RKO (cell line): ENCODE measurements around the gene DAGLA.
A peak's percentile ranks its signal among the peaks of the same experiment; 100 is the strongest.

ENCODE experiments used
- DNase-seq: peaks from one replicate; pipeline ENCODE4 v3.0.0-alpha.2; 2016; ENCODE audit warnings: low spot score

DAGLA gene

DNA sequence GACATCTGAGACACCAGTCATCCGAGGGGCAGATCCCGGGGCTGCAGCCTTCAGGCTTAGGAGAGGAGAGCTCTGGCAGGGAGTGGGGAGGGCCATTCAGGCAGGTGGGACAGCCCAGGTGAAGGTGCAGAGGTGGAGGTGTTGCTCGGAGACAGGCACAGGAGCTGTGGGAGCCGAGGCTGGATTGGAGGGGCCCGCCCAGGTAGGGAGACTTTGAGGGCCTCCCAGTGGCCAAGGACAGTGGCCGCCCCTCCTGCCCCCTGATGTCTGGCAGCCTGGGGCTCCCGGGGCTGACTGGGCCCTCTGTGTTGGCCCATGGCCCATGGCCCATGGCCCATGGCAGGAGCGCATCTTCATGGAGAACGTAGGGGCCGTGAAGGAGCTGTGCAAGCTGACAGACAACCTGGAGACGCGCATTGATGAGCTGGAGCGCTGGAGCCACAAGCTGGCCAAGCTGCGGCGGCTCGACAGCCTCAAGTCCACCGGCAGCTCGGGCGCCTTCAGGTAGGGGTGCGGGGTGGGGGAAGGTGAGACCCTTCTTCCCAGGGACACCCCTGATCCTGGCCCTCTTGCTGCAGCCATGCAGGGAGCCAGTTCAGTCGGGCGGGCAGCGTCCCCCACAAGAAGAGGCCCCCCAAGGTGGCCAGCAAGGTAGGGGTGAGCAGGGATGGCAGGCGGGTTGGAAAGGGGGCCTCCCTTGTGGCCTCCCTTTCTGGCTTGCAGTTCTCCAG is 98.9 kb downstream of the DAGLA start:
- no peak for DNase-seq

DNA sequence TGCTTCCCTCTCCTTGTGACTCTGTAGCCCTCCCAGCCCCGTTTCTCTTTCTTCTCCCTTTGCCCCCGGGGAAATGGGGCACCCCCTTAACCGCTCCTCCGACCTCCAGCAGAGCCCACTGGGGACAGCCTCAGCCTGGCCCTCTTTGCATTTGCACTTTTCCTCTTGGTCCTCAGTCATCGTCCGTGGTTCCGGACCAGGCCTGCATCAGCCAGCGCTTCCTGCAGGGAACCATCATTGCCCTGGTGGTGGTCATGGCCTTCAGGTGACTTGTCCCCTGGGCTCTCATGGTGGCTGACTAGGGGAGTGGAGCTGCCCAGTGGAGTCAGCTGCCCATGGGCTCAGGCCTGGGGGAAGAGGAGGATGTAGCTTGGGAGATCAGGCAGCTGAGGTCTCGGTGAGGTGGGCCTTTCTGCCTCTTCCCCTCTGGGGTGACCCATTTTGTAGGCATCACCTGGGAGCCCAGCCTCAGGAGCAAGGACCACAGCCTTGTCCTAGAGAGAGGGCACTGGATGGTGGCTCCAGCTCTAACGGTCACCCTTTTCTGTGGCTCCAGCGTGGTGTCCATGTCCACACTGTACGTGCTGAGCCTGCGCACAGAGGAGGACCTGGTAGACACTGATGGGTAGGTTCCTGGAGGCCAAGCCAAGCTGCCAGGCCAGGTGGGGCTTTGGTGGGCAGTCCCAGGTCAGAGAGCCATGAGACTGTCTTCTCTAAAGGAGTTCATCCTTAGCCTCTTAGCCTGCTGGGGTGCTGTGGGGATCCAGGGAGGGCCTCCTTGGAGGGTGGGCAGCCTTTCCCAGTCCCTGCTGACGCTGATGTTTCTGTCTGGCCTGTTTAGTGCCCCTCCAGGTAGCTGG is 99.7 kb downstream of the DAGLA start:
- no peak for DNase-seq

DNA sequence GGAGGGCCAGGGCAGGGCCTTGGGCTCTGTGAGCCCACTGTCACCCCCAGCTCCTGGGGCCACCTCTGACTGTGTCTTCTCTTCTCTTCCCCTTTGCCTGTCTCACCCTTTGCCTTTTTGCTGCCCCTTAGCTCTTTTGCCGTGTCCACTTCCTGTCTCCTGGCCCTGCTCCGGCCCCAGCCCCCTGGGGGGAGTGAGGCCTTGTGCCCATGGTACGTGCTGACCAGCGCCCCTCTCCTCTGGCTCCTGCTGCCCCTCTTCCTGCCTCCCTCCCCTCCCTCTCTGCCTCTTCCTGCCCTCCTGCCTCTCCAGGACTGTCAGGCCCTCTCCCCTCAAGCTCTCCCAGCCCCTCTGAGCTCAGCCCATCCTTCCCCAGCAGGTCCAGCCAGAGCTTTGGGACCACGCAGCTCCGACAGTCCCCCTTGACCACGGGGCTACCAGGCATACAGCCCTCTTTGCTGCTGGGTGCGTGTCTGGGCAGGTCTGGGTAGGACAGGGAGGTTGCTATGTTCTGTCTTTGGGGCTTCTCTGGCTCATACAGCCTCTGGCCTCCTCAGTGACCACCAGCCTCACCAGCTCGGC is 100.5 kb downstream of the DAGLA start:
- no peak for DNase-seq

DNA sequence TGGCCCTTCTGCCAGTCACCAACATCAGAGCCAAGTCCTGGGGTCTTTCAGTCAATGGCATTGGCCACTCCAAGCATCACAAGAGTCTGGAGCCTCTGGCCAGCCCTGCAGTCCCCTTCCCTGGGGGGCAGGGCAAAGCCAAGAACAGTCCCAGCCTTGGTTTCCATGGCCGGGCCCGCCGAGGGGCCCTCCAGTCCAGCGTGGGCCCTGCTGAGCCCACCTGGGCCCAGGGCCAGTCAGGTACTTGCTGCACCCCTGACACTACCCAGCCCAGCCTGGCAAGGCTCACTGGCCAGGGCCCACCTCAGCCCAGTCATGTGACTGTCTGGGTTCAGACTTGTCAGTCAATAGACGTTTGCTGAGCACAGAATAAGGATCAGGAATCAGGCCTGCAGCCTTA is 101.4 kb downstream of the DAGLA start:
- no peak for DNase-seq

DNA sequence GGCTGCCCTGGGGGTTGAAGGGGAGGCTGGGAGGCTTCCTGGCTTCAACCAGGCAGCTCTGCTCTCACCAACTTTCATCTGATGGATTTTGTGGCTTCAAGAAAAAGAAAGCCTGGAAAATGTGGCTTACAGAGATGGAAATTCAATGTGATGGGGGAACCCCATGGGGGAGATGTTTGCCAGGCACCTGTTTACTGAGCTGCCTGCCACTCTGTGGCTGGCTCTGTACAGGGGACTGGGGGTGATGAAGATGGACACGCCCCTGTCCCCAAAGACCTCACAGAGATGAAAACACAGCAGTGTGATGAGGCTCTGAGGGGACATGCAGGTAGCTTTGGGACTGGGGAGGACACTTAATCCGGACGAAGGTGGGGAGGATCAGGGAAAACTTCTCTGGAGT is 102.1 kb downstream of the DAGLA start:
- DNase-seq, result no peak

DNA sequence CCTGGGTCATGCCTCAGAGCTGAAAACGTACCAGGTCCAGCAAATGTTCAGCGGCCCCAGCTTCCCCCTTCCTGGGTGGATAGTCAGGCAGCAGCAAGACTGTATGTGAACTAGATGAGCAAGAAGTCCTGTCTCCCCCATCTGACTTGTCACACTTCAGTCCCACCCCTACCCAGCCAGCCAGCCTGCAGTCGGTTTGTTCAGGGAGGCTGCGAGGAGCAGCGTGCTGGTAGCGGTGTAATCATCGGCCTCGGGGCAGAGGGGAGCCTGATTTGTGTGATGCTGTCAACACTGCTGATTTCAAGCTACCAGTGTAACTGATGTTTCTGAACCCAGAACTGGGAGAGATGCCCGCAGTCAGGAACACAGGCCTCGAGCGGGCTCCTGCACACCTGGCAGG is 102.7 kb downstream of the DAGLA start:
- no peak for DNase-seq

DNA sequence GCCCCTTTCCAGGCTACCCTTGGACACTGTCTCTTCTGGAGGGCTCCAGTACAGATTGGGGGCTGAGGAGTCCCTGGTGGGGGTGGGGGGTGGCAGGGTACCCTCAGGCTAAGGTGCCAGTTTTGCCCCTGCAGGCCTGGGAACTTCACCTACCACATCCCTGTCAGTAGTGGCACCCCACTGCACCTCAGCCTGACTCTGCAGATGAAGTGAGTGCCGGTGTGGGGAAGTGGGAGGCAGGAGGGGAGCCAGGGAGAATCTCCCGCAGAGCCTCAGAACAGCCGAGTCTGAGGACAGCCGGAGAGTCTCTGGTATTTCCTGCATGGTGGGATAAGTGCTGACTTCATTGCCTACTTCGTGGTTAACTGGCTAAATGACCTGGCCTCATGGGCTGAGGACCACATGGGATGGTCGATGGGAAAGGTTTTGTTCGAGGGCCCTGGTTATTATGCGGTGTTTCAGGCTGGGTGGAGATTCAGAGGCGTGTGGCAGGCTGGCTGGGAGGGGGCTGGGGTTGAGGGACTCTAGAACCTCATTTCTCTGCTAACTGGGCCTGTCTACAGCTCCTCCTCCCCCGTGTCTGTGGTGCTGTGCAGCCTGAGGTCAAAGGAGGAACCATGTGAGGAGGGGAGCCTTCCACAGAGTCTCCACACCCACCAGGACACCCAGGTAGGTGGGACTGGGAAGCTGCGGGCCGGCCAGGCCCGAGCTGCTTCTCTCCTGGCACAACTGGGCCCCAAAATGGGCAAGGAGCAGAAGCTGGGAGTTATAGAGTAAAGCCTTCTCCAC is 103.7 kb downstream of the DAGLA start:
- no peak for DNase-seq

DNA sequence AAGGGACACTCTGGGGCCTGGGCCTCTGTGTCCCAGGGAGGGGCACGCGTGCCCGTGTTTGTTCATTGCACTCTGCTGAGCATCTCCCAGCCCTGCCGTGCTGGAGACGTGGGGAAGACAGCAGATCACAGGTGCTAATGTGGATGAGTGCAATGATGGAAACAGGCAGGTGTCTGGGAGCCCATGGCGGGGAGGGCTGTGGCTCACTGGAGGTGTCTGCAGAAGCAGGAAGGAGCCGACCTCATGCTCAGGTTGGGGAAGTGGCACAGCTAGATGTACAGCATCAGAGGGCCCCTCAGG is 104.3 kb downstream of the DAGLA start:
- no peak for DNase-seq

DNA sequence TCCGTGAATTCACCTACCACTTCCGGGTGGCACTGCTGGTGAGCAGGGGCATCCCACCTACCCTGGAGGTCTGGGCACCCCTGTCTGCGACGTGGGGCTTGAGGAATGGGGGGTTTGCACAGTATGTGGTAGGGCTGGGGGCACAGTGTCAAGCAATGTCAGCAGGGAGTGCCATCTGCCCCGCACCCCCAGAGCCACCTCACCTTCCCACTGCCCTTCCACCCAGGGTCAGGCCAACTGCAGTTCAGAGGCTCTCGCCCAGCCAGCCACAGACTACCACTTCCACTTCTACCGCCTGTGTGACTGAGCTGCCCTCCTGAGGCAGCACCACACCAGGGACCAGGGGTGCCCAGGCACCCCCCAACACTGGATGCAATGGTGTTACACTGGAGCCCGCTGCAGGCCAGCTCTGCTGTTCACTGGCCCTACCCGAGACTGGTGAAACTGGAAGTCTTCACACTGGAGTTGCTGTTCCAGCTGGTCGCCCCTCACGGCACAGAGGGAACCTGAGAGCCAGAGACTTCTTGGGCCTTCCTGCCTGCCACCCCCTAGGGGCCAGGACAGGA is 105.7 kb downstream of the DAGLA start:
- no peak for DNase-seq

DNA sequence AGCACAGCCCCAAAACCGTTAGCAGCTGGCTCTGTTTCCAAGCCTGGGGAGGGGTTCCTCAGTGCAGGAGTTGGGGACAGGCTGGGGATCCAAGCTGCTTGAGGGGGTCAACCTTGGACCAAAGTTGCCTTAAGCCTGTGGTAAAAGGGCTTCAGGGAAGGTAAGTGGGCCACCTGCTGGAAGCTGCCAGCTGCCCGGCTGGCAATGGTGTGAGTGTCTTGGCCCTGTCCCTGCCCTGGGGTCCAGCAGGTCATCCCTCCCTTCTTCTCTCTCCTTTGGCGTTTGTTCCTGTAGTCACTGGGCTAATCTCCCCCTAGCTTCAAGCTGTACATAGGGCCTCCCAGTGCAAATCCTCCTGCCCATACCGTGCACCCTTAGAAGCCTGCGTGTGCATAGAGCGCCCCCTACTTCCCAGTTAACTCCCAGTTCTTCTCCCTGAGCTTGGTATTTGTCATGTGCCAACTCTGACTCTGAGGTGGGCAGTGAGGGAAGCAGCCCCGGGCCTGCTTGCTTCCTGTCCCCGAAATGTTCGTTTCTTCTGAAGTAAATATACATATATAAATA is 107.8 kb downstream of the DAGLA start:
- no peak for DNase-seq

DNA sequence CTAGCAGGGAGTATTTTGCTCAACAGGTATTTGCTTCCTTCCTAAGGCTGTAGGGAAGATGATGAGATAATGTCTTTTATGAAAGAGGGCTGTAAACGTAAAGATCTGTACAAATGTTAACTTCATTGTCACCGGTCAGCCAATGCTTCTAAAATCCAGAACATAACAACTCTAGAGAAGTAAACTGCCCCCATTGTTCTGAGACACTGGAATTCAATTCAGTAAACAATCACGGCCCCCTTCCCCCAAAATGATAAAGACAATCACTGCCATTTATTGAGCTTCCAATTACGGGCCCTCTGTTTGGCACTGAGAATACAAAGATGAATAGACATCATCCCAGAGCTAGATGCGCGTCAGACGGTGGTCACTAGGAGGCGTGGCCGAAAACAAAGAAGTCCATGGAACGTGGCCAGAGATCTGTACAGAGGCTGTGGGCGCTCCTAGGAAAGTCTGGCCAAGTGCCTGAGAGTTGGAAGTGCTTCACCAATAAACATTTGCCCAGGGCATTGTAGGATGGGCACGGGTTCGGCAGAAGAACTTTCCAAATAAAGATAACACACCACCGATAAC is 111.6 kb downstream of the DAGLA start:
- DNase-seq, result peak; percentile 94

DNA sequence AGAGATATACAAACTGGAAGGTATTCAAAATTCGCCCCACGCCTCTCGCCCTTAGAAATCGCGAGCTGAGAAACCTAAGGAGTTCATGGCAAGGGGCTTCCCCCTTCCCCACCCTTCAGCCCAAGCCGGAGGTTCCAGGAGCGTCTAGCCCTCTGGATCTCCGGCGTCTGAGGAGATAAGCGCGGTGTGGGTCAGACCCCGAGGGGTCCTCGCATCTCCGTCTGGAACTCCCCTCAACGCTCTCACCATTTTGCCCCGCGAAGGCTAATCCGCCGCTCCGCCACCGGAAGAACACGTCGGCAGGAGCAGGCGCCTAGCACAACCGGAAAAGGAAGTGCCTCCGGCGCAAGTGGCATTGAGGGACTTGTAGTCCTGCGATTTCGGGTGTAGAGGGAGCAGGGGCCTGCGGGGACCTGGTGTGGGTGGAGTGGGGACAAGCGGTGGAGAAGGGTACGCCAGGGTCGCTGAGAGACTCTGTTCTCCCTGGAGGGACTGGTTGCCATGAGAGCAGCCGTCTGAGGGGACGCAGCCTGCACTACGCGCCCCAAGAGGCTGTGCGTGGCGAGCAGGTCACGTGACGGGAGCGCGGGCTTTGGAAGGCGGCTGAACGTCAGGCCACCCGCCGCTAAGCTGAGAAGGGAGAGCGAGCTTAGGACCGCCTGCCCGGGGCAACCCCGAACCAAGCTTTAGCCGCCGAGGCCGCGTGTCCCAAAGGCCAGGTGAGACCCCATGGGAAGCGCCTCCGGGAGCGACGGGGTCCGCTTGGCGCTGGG is 112.3 kb downstream of the DAGLA start, which contains the start of the genes FEN1 and TMEM258:
TSS of gene FEN1 (plus strand) at position 602 of the 773 bp plus-strand sequence. CDS start 2,451 bp downstream, outside the sequence.
TSS of gene TMEM258 (minus strand) at position 290 of the 773 bp plus-strand sequence. CDS start at position 249, 41 bp downstream.
- peak; percentile 95 for DNase-seq

DNA sequence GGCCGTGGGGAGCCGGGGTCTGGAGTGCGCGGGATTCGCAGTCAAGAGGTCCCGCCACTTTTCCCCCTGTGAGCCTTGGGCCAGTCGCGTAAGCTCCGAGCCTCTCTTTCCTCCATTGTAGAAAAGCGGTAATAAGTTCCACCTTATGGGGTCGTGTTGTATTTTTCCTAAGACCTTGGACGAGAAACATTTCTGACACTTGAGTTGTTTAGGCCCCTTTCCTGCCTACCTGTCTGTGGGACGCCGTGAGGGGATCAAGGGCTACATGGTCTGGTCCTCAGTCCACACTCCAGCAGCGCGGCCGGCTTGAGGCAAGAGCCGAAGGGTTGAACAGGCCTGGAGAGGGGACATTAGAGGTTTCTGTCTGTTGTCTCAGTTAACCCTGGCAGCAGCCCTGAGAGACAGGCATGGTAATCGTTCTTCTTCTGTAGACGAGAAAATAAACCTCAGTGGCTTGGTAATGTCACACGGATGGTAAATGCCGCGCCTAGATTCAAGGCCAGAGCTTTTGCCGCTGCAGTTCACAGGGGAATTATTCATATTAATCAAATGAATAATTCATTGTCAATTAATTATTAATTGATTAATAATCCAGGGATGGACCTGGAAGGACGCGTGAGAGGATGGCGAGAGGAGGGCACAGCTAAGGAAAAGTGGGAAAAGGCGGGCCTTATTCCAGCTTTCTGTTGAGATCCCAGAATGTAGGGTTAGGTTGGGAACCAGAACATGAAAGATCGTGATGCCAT is 113.1 kb downstream of the DAGLA start:
- DNase-seq, result no peak

DNA sequence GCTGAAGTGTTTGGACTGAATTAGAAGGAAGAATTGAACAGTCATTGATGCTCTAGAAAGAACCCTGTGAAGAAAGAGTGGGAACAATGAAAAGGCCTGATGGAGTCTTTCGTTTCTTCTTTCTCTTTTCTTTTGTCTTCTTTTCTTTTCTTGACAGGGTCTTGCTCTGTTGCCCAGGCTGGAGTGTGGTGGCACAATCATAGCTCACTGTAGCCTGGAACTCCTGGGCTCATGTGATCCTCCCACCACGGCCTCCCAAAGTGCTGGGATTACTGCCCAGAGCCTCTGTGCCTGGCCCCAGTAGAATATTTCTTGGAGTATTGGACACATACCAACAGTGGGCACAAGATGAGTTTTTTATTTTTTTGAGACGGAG is 113.6 kb downstream of the DAGLA start:
- DNase-seq, result no peak

DNA sequence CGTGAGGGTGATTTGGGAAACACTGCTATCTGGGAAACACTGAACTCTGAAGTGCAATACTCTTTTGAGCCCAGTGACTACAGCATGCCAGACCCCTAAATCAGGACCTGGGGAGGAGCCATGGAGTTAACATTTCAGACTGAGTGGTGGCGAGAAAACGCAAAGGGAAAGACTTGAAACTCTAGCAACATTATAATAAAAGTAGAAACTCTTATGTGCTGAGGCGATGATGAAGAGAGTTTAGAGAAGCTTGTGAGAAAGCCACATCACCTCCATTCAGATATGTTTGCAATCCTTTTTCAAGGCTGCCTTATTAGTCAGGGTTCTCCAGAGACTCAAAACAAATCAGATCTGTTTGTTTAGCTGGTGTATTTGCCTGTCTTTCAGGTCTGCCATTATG is 114.4 kb downstream of the DAGLA start:
- DNase-seq, result no peak

DNA sequence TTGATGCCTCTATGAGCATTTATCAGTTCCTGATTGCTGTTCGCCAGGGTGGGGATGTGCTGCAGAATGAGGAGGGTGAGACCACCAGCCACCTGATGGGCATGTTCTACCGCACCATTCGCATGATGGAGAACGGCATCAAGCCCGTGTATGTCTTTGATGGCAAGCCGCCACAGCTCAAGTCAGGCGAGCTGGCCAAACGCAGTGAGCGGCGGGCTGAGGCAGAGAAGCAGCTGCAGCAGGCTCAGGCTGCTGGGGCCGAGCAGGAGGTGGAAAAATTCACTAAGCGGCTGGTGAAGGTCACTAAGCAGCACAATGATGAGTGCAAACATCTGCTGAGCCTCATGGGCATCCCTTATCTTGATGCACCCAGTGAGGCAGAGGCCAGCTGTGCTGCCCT is 115.3 kb downstream of the DAGLA start:
- no peak for DNase-seq

DNA sequence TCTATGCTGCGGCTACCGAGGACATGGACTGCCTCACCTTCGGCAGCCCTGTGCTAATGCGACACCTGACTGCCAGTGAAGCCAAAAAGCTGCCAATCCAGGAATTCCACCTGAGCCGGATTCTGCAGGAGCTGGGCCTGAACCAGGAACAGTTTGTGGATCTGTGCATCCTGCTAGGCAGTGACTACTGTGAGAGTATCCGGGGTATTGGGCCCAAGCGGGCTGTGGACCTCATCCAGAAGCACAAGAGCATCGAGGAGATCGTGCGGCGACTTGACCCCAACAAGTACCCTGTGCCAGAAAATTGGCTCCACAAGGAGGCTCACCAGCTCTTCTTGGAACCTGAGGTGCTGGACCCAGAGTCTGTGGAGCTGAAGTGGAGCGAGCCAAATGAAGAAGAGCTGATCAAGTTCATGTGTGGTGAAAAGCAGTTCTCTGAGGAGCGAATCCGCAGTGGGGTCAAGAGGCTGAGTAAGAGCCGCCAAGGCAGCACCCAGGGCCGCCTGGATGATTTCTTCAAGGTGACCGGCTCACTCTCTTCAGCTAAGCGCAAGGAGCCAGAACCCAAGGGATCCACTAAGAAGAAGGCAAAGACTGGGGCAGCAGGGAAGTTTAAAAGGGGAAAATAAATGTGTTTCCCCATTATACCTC is 115.8 kb downstream of the DAGLA start:
- no peak for DNase-seq
